ENCODE results near the gene ADAM12. TPM values are rescaled to one million over a fixed set of nuclear protein-coding genes. Genes with fewer than 3 reads are reported as not detected.

Gene ADAM12
- total RNA-seq, 1 experiment from 2014 or later, result 16.8 TPM

DNA sequence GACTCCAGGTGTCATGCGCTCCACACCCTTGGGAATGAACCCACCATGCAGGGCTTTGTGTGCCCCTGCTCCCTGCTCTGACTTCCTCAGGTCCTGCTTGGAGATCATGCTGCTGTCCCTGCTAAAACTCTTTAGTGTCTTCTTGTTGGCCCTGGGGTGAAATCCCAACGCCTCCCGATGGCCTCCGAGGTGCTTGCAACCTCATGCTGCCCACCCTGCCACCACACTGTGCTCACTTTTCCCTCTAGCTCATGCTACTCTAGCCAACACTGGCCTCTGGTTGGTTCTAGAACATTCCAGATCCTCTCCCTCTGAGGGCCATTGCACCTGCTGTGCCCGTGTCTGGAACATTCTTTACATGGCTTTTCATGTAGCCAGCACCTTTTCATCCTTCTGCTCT is 227.7 kb downstream of the ADAM12 start:
- Histone ChIP-seq H3K9me3 (ENCODE audit: insufficient read depth, low read depth) (no peaks in the 10 kb centered on the region), H3F3A (ENCODE audit: insufficient read depth, low read depth) (no peaks in the 10 kb centered on the region), H3K79me2 (ENCODE audit: low read depth) (no peaks in the 10 kb centered on the region), H3K9me2 (ENCODE audit: insufficient read depth) (no peaks in the 10 kb centered on the region), H3K27ac (no peak overlapping the region), H3K4me1 (replicated peaks; ENCODE audit: insufficient read depth) (no peaks in the 10 kb centered on the region), H3K4me3 (no peak overlapping the region), H4K20me1 (ENCODE audit: insufficient read depth) (no peaks in the 10 kb centered on the region), H2AFZ (no peak overlapping the region), H3K27me3 (ENCODE audit: insufficient read depth, low read depth) (no peaks in the 10 kb centered on the region), H3K4me2 (no peak overlapping the region), H3K36me3 (ENCODE audit: low read depth) (no peaks in the 10 kb centered on the region)
- POLR2A ChIA-PET (ENCODE audit: unreplicated experiment), result no interaction called here
- intact Hi-C loops (cut with micrococcal nuclease; ENCODE audit: unreplicated experiment), result no loop called here
- BruUV-seq (replicated peaks), result no TSS peak
- CTCF ChIA-PET, result no interaction called here
- TF ChIP-seq, protein P1, sequence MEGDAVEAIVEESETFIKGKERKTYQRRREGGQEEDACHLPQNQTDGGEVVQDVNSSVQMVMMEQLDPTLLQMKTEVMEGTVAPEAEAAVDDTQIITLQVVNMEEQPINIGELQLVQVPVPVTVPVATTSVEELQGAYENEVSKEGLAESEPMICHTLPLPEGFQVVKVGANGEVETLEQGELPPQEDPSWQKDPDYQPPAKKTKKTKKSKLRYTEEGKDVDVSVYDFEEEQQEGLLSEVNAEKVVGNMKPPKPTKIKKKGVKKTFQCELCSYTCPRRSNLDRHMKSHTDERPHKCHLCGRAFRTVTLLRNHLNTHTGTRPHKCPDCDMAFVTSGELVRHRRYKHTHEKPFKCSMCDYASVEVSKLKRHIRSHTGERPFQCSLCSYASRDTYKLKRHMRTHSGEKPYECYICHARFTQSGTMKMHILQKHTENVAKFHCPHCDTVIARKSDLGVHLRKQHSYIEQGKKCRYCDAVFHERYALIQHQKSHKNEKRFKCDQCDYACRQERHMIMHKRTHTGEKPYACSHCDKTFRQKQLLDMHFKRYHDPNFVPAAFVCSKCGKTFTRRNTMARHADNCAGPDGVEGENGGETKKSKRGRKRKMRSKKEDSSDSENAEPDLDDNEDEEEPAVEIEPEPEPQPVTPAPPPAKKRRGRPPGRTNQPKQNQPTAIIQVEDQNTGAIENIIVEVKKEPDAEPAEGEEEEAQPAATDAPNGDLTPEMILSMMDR (conservative IDR thresholded peaks at IDR 0.05), result no peak
- no peak for TF ChIP-seq EZH2 (IDR thresholded peaks at IDR 0.05; ENCODE audit: low read depth)
- no peak for DNase-seq

DNA sequence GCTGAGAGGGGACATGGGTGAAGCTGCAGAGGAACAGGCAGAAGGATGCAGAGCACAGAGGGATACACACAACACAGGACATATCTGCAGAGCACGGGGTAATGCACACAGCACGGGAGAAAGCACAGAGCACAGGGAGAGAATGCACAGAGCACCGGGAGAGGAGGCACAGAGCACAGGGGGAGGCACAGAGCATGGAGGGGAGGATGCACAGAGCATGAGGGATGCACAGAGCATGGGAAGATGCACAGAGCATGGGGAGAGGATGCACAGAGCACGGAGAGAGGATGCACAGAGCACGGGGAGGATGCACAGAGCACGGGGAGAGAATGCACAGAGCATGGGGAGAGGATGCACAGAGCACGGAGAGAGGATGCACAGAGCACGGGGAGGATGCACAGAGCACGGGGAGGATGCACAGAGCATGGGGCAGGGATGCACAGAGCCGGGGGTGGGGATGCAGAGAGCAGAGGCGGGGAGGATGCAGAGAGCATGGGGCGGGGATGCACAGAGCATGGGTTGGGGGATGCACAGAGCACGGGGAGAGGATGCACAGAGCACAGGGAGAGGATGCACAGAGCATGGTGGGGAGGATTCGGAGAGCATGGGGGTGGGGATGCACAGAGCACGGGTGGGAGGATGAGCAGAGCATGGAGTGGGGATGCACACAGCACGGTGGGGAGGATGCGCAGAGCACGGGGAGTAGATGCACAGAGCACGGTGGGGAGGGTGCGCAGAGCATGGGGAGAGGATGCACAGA is 230.0 kb downstream of the ADAM12 start:
- no peak overlapping the region for H2AFZ ChIP-seq
- H3K9me2 ChIP-seq (ENCODE audit: insufficient read depth), result no peaks in the 10 kb centered on the region
- no peak overlapping the region for H3K27ac ChIP-seq
- no peaks in the 10 kb centered on the region for H3F3A ChIP-seq (ENCODE audit: insufficient read depth, low read depth)
- no peaks in the 10 kb centered on the region for H3K4me1 ChIP-seq (replicated peaks; ENCODE audit: insufficient read depth)
- no TSS peak for BruUV-seq (replicated peaks)
- H3K79me2 ChIP-seq (ENCODE audit: low read depth), result no peaks in the 10 kb centered on the region
- intact Hi-C loops (cut with micrococcal nuclease; ENCODE audit: unreplicated experiment), result no loop called here
- ChIA-PET CTCF (no interaction called here), POLR2A (ENCODE audit: unreplicated experiment) (no interaction called here)
- H4K20me1 ChIP-seq (ENCODE audit: insufficient read depth), result no peaks in the 10 kb centered on the region
- no peak overlapping the region for H3K4me3 ChIP-seq
- DNase-seq, result no peak
- no peaks in the 10 kb centered on the region for H3K27me3 ChIP-seq (ENCODE audit: insufficient read depth, low read depth)
- H3K36me3 ChIP-seq (ENCODE audit: low read depth), result no peaks in the 10 kb centered on the region
- no peaks in the 10 kb centered on the region for H3K9me3 ChIP-seq (ENCODE audit: insufficient read depth, low read depth)
- no peak for TF ChIP-seq EZH2 (IDR thresholded peaks at IDR 0.05; ENCODE audit: low read depth)
- TF ChIP-seq, protein P1 (conservative IDR thresholded peaks at IDR 0.05), result no peak
- H3K4me2 ChIP-seq, result no peak overlapping the region

DNA sequence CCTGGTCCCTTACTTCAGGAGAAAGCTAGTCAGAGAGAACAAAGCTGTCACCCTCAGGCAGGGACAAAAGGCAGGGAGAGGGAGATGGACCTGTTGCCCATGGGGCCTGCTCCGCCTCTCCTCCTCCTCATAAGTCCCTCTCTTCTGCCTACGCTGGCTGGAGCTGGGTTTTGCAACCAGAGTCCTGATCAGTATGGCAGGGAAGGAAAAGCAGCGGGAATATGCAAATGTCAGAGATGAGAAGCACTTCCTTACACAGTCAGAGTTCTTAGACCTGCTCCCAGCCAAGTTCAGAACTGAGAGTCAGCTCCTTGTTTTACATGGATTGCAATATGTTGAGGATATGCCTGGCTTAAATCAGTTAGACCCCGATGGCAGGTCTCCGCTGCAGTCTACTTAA is 231.1 kb downstream of the ADAM12 start:
- CTCF ChIA-PET, result no interaction called here
- no peaks in the 10 kb centered on the region for H4K20me1 ChIP-seq (ENCODE audit: insufficient read depth)
- no TSS peak for BruUV-seq (replicated peaks)

More for the DNA sequence above, 231.1 kb downstream of the ADAM12 start:
- TF ChIP-seq, protein P1 (conservative IDR thresholded peaks at IDR 0.05), result no peak
- no peak for TF ChIP-seq EZH2 (IDR thresholded peaks at IDR 0.05; ENCODE audit: low read depth)
- Histone ChIP-seq H3K36me3 (ENCODE audit: low read depth) (no peaks in the 10 kb centered on the region), H3K79me2 (ENCODE audit: low read depth) (no peaks in the 10 kb centered on the region), H3K27ac (no peak overlapping the region), H3K9me3 (ENCODE audit: insufficient read depth, low read depth) (no peaks in the 10 kb centered on the region), H3K9me2 (ENCODE audit: insufficient read depth) (no peaks in the 10 kb centered on the region), H3K4me2 (no peak overlapping the region), H3K27me3 (ENCODE audit: insufficient read depth, low read depth) (no peaks in the 10 kb centered on the region), H3K4me1 (replicated peaks; ENCODE audit: insufficient read depth) (no peaks in the 10 kb centered on the region), H3K4me3 (no peak overlapping the region), H3F3A (ENCODE audit: insufficient read depth, low read depth) (no peaks in the 10 kb centered on the region), H2AFZ (no peak overlapping the region)
- DNase-seq, result no peak
- POLR2A ChIA-PET (ENCODE audit: unreplicated experiment), result no interaction called here
- intact Hi-C loops (cut with micrococcal nuclease; ENCODE audit: unreplicated experiment), result no loop called here
